HL-60 (cell line): ENCODE results near the gene NR5A1.

Source experiments
- DNase-seq, 2 experiments: peaks; one replicate each; pipeline ENCODE4 v3.0.0-alpha.2; 2010 to 2020; ENCODE audit warnings: low read depth in 1 of 2, low spot score in 1 of 2
- H3K27ac ChIP-seq: fragments of 250-450 bp; sonication (Bioruptor Pico); replicated peaks from 2 replicates; pipeline ENCODE4 v1.5.1; 2020; ENCODE audit warnings: mild to moderate bottlenecking, moderate library complexity
- H3K27me3 ChIP-seq: fragments of 250-450 bp; sonication (Bioruptor Pico); 2 replicates; pipeline ENCODE4 v1.5.1; 2021; ENCODE audit warnings: mild to moderate bottlenecking, moderate library complexity; ENCODE audit not compliant: insufficient read depth, poor library complexity, severe bottlenecking
- H3K4me3 ChIP-seq: replicated peaks from 2 replicates; pipeline ENCODE4 v1.5.1; 2011; ENCODE audit warnings: mild to moderate bottlenecking, control low read depth, low read length; ENCODE audit not compliant: insufficient read depth
- GABPA ChIP-seq: IDR thresholded peaks from 2 replicates; pipeline ENCODE4 v1.6.1; 2012; ENCODE audit warnings: low read depth
- POLR2AphosphoS5 ChIP-seq: IDR thresholded peaks from 2 replicates; pipeline ENCODE4 v1.6.1; 2012; ENCODE audit warnings: low read depth
- SPI1 ChIP-seq: IDR thresholded peaks from 2 replicates; pipeline ENCODE4 v1.6.1; 2012; ENCODE audit warnings: low read depth, mild to moderate bottlenecking, borderline replicate concordance
- TF ChIP-seq, protein P1 (sequence below): IDR thresholded peaks from one replicate; pipeline ENCODE4 v1.5.1; 2011; ENCODE audit warnings: low read length, control low read depth, inconsistent platforms; ENCODE audit not compliant: insufficient read depth
- TF ChIP-seq, protein P2 (sequence below): IDR thresholded peaks from 2 replicates; pipeline ENCODE4 v1.6.1; 2012; ENCODE audit warnings: low read depth; ENCODE audit not compliant: insufficient replicate concordance

Gene NR5A1

GRCh38 chr9:124442379-124442778 is 64.8 kb downstream of the NR5A1 start:
- Histone ChIP-seq H3K27ac (no peak overlapping the region), H3K4me3 (no peak overlapping the region), H3K27me3 (no peaks in the 10 kb centered on the region)
- TF ChIP-seq GABPA (no peak), POLR2AphosphoS5 (no peak)
- TF ChIP-seq, protein P1, sequence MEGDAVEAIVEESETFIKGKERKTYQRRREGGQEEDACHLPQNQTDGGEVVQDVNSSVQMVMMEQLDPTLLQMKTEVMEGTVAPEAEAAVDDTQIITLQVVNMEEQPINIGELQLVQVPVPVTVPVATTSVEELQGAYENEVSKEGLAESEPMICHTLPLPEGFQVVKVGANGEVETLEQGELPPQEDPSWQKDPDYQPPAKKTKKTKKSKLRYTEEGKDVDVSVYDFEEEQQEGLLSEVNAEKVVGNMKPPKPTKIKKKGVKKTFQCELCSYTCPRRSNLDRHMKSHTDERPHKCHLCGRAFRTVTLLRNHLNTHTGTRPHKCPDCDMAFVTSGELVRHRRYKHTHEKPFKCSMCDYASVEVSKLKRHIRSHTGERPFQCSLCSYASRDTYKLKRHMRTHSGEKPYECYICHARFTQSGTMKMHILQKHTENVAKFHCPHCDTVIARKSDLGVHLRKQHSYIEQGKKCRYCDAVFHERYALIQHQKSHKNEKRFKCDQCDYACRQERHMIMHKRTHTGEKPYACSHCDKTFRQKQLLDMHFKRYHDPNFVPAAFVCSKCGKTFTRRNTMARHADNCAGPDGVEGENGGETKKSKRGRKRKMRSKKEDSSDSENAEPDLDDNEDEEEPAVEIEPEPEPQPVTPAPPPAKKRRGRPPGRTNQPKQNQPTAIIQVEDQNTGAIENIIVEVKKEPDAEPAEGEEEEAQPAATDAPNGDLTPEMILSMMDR = no peak
- DNase-seq = no peak

- Histone ChIP-seq H3K27ac (no peak overlapping the region), H3K4me3 (no peak overlapping the region), H3K27me3 (no peaks in the 10 kb centered on the region)
- DNase-seq = no peak
- TF ChIP-seq, protein P2, sequence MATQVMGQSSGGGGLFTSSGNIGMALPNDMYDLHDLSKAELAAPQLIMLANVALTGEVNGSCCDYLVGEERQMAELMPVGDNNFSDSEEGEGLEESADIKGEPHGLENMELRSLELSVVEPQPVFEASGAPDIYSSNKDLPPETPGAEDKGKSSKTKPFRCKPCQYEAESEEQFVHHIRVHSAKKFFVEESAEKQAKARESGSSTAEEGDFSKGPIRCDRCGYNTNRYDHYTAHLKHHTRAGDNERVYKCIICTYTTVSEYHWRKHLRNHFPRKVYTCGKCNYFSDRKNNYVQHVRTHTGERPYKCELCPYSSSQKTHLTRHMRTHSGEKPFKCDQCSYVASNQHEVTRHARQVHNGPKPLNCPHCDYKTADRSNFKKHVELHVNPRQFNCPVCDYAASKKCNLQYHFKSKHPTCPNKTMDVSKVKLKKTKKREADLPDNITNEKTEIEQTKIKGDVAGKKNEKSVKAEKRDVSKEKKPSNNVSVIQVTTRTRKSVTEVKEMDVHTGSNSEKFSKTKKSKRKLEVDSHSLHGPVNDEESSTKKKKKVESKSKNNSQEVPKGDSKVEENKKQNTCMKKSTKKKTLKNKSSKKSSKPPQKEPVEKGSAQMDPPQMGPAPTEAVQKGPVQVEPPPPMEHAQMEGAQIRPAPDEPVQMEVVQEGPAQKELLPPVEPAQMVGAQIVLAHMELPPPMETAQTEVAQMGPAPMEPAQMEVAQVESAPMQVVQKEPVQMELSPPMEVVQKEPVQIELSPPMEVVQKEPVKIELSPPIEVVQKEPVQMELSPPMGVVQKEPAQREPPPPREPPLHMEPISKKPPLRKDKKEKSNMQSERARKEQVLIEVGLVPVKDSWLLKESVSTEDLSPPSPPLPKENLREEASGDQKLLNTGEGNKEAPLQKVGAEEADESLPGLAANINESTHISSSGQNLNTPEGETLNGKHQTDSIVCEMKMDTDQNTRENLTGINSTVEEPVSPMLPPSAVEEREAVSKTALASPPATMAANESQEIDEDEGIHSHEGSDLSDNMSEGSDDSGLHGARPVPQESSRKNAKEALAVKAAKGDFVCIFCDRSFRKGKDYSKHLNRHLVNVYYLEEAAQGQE = no peak
- TF ChIP-seq GABPA (no peak), POLR2AphosphoS5 (no peak), SPI1 (no peak)
- TF ChIP-seq, protein P1 = no peak
Observed at GRCh38 chr9:124441291-124441690, 65.9 kb downstream of the NR5A1 start.

DNA sequence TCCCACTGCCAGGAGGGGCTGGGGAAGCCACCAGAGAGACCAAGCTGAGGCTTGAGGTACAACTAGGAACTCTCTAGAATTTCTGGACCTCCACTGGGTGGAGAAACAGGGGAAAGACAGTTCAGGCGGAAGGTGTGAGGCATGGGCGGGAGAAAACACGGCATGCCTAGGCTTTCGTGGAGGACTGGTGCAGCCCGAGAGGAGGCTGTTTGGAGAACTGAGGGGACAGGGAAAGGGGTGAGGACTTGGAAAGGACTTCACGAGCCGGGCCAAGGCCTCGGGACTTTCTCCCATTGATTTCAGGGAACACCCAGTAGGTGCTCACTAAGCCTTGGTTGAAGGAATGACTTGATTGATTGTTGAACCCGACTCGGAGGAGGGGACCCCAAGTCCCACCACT is 66.4 kb downstream of the NR5A1 start:
- no peaks in the 10 kb centered on the region for H3K27me3 ChIP-seq
- H3K4me3 ChIP-seq = no peak overlapping the region
- no peak overlapping the region for H3K27ac ChIP-seq
- no peak for DNase-seq
- TF ChIP-seq, protein P1 = no peak
- no peak for TF ChIP-seq SPI1
- TF ChIP-seq, protein P2 = no peak
- TF ChIP-seq GABPA = no peak
- TF ChIP-seq POLR2AphosphoS5 = no peak

DNA sequence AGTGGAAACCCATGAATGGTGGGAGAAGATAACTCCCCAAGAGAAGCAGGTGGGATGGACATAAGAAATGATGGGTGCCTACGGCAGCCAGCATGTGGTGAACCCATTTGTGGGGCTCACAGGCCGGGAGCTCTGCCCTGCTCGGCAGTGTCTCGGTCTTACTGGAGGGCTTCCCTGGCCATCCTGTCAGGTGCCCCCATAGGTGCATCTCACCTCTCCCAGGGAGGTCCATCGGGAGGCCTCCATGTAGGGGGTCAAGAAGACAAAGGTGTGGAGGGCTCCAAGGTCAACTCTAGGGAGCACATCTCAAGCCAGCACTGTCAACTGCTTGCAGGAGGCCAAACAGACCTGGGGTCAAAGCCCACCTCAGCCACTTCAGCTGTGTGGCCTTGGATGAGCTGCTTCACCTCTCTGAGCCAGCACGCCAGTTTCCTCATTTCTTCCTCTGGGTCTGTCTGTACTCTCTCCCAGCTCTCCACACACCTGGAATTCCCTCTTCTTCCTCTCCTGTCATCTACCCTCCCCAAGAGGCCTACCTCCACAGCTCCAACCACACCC is 67.4 kb downstream of the NR5A1 start:
- DNase-seq = no peak
- H3K4me3 ChIP-seq = no peak overlapping the region
- TF ChIP-seq GABPA (no peak), POLR2AphosphoS5 (no peak), SPI1 (no peak)
- TF ChIP-seq, protein P1 = no peak
- TF ChIP-seq, protein P2 = no peak
- H3K27ac ChIP-seq = no peak overlapping the region
- no peaks in the 10 kb centered on the region for H3K27me3 ChIP-seq
